SJSA1 (cell line): ENCODE measurements around the gene SUPT3H. TPM values are rescaled to one million over a fixed set of nuclear protein-coding genes. Genes with fewer than 3 reads are reported as not detected.
A peak's percentile ranks its signal among the peaks of the same experiment; 100 is the strongest.

ENCODE experiments used
- DNase-seq, 2 experiments: peaks; one replicate each; pipeline ENCODE4 v3.0.0-alpha.2; 2015 to 2020; ENCODE audit warnings: low spot score in 2 of 2, low read depth in 1 of 2
- H3K27ac ChIP-seq: fragments of 250-450 bp; sonication (Bioruptor Pico); 2 replicates; pipeline ENCODE4 v1.5.1; 2020; ENCODE audit warnings: mild to moderate bottlenecking, moderate library complexity
- H3K27me3 ChIP-seq: fragments of 250-450 bp; sonication (Bioruptor Pico); replicated peaks from 2 replicates; pipeline ENCODE4 v1.5.1; 2020; ENCODE audit warnings: mild to moderate bottlenecking, moderate library complexity
- H3K36me3 ChIP-seq: fragments of 250-450 bp; sonication (Bioruptor Pico); 2 replicates; pipeline ENCODE4 v1.5.1; 2020; ENCODE audit warnings: mild to moderate bottlenecking
- H3K4me1 ChIP-seq: fragments of 250-450 bp; sonication (Bioruptor Pico); replicated peaks from 2 replicates; pipeline ENCODE4 v1.6.1; 2021; ENCODE audit warnings: mild to moderate bottlenecking
- H3K4me3 ChIP-seq: fragments of 250-450 bp; sonication (Bioruptor Pico); 2 replicates; pipeline ENCODE4 v1.5.1; 2020; ENCODE audit warnings: mild to moderate bottlenecking
- H3K9me3 ChIP-seq: fragments of 250-450 bp; sonication (Bioruptor Pico); replicated peaks from 2 replicates; pipeline ENCODE4 v1.5.1; 2020; ENCODE audit warnings: mild to moderate bottlenecking
- total RNA-seq: library from RNA; depleted of rRNA; stranded (reverse); fragments of >200 nt; shearing (Covaris generic); gene quantifications from 2 replicates; pipeline ENCODE4 v1.2.3, GENCODE V29; 2014; rRNA removed

SUPT3H gene
- 6.7 and 11.4 TPM in 2 replicates for total RNA-seq

GRCh38 chr6:45377554-45378333 is at the start of gene SUPT3H:
TSS of gene SUPT3H (minus strand) at chr6:45377934.
- Histone ChIP-seq H3K4me1 (peaks cover 10% of the 10 kb centered on the region), H3K9me3 (no peaks in the 10 kb centered on the region), H3K27ac (peak within 1 kb of the TSS; percentile 95), H3K36me3 (no peaks in the 10 kb centered on the region), H3K27me3 (no peaks in the 10 kb centered on the region), H3K4me3 (peak within 1 kb of the TSS; percentile 61)
- DNase-seq = peak; percentile 92 to 94

- no peak overlapping the region for H3K4me3 ChIP-seq
- peak overlapping the region; percentile 87 for H3K27ac ChIP-seq
- H3K36me3 ChIP-seq = peaks cover 51% of the 10 kb centered on the region
- peak in 1 of 2 experiments; percentile 46 for DNase-seq
- no peaks in the 10 kb centered on the region for H3K27me3 ChIP-seq
- no peaks in the 10 kb centered on the region for H3K9me3 ChIP-seq
- H3K4me1 ChIP-seq = peaks cover 8% of the 10 kb centered on the region
Measured at GRCh38 chr6:45426251-45426650, 48.5 kb upstream of the SUPT3H start.

- H3K4me3 ChIP-seq = peak overlapping the region; percentile 87
- H3K36me3 ChIP-seq = peaks cover 35% of the 10 kb centered on the region
- DNase-seq = peak in 1 of 2 experiments; percentile 75
- peaks cover 16% of the 10 kb centered on the region for H3K4me1 ChIP-seq
- no peaks in the 10 kb centered on the region for H3K27me3 ChIP-seq
- peak overlapping the region; percentile 87 for H3K27ac ChIP-seq
- H3K9me3 ChIP-seq = no peaks in the 10 kb centered on the region
Measured at GRCh38 chr6:45424451-45424861, 46.7 kb upstream of the SUPT3H start.

GRCh38 chr6:45423824-45424450 is 46.2 kb upstream of the SUPT3H start:
- H3K4me1 ChIP-seq = peaks cover 21% of the 10 kb centered on the region
- H3K27me3 ChIP-seq = no peaks in the 10 kb centered on the region
- no peaks in the 10 kb centered on the region for H3K9me3 ChIP-seq
- H3K4me3 ChIP-seq = peak overlapping the region; percentile 87
- peak overlapping the region; percentile 87 for H3K27ac ChIP-seq
- peaks cover 30% of the 10 kb centered on the region for H3K36me3 ChIP-seq
- DNase-seq = peak in 1 of 2 experiments; percentile 73

GRCh38 chr6:45423111-45423823 is 45.5 kb upstream of the SUPT3H start:
- H3K4me3 ChIP-seq = peak overlapping the region; percentile 87
- peaks cover 23% of the 10 kb centered on the region for H3K36me3 ChIP-seq
- peak; percentile 51 to 66 for DNase-seq
- H3K27me3 ChIP-seq = no peaks in the 10 kb centered on the region
- H3K27ac ChIP-seq = peak overlapping the region; percentile 87
- H3K9me3 ChIP-seq = no peaks in the 10 kb centered on the region
- peaks cover 21% of the 10 kb centered on the region for H3K4me1 ChIP-seq

- Histone ChIP-seq H3K27me3 (no peaks in the 10 kb centered on the region), H3K36me3 (peaks cover 22% of the 10 kb centered on the region), H3K4me3 (peak overlapping the region; percentile 87), H3K27ac (peak overlapping the region; percentile 87), H3K4me1 (peaks cover 20% of the 10 kb centered on the region), H3K9me3 (no peaks in the 10 kb centered on the region)
- DNase-seq = peak; percentile 60 to 71
Measured at GRCh38 chr6:45422503-45423110, 44.9 kb upstream of the SUPT3H start.

GRCh38 chr6:45421709-45422502 is 44.2 kb upstream of the SUPT3H start:
- DNase-seq = peak; percentile 89 to 93
- H3K27ac ChIP-seq = peak overlapping the region; percentile 87
- H3K9me3 ChIP-seq = no peaks in the 10 kb centered on the region
- H3K4me1 ChIP-seq = peaks cover 20% of the 10 kb centered on the region
- peak overlapping the region; percentile 87 for H3K4me3 ChIP-seq
- H3K36me3 ChIP-seq = peaks cover 22% of the 10 kb centered on the region
- no peaks in the 10 kb centered on the region for H3K27me3 ChIP-seq

- peaks cover 20% of the 10 kb centered on the region for H3K4me1 ChIP-seq
- H3K27ac ChIP-seq = peak overlapping the region; percentile 72
- peak overlapping the region; percentile 87 for H3K4me3 ChIP-seq
- no peaks in the 10 kb centered on the region for H3K27me3 ChIP-seq
- H3K9me3 ChIP-seq = no peaks in the 10 kb centered on the region
- peaks cover 22% of the 10 kb centered on the region for H3K36me3 ChIP-seq
- no peak for DNase-seq
Measured at GRCh38 chr6:45420909-45421708, 43.4 kb upstream of the SUPT3H start.

- Histone ChIP-seq H3K27me3 (no peaks in the 10 kb centered on the region), H3K4me1 (peaks cover 19% of the 10 kb centered on the region), H3K9me3 (no peaks in the 10 kb centered on the region), H3K36me3 (peaks cover 22% of the 10 kb centered on the region), H3K4me3 (peak overlapping the region; percentile 87), H3K27ac (peak overlapping the region; percentile 72)
- DNase-seq = peak in 1 of 2 experiments; percentile 64
Measured at GRCh38 chr6:45420083-45420908, 42.6 kb upstream of the SUPT3H start.

- no peaks in the 10 kb centered on the region for H3K27me3 ChIP-seq
- peak; percentile 66 to 76 for DNase-seq
- peaks cover 14% of the 10 kb centered on the region for H3K4me1 ChIP-seq
- H3K27ac ChIP-seq = no peak overlapping the region
- H3K36me3 ChIP-seq = peaks cover 18% of the 10 kb centered on the region
- H3K4me3 ChIP-seq = peak overlapping the region; percentile 87
- H3K9me3 ChIP-seq = no peaks in the 10 kb centered on the region
Measured at GRCh38 chr6:45419571-45420082, 41.9 kb upstream of the SUPT3H start.

- Histone ChIP-seq H3K27me3 (no peaks in the 10 kb centered on the region), H3K4me3 (no peak overlapping the region), H3K9me3 (no peaks in the 10 kb centered on the region), H3K4me1 (peaks cover 14% of the 10 kb centered on the region), H3K27ac (no peak overlapping the region), H3K36me3 (no peaks in the 10 kb centered on the region)
- DNase-seq = no peak
Measured at GRCh38 chr6:45417436-45417835, 39.7 kb upstream of the SUPT3H start.
